Smooth muscle cell (in vitro differentiated cells): ENCODE data around the gene USP2. TPM values are rescaled to one million over a fixed set of nuclear protein-coding genes. Genes with fewer than 3 reads are reported as not detected.

ENCODE experiments used
- DNase-seq: peaks from one replicate; lab custom pipeline; 2025; ENCODE audit not compliant: unreplicated experiment; lab: John Stamatoyannopoulos, UW
- H2AFZ ChIP-seq: fragments of 200-600 bp; sonication (generic); 2 replicates; pipeline ENCODE4 v1.6.0; 2016; ENCODE audit warnings: antibody characterized with exemption, low read depth, mild to moderate bottlenecking
- H3F3A ChIP-seq: fragments of 200-600 bp; sonication (generic); 2 replicates; pipeline ENCODE4 v1.6.0; 2017; ENCODE audit warnings: antibody characterized with exemption, low read depth
- H3K27ac ChIP-seq: fragments of 200-600 bp; sonication (generic); 2 replicates; pipeline ENCODE4 v1.5.1; 2016; ENCODE audit warnings: low read depth, mild to moderate bottlenecking
- H3K27me3 ChIP-seq: fragments of 200-600 bp; sonication (generic); 2 replicates; pipeline ENCODE4 v1.6.1; 2016; ENCODE audit warnings: low read depth, mild to moderate bottlenecking
- H3K36me3 ChIP-seq: fragments of 200-600 bp; sonication (generic); 2 replicates; pipeline ENCODE4 v1.5.1; 2016; ENCODE audit warnings: low read depth
- H3K4me1 ChIP-seq: fragments of 200-600 bp; sonication (generic); 2 replicates; pipeline ENCODE4 v1.5.1; 2016; ENCODE audit warnings: low read depth
- H3K4me2 ChIP-seq: fragments of 200-600 bp; sonication (generic); 2 replicates; pipeline ENCODE4 v1.6.0; 2016; ENCODE audit warnings: mild to moderate bottlenecking
- H3K4me3 ChIP-seq: fragments of 200-600 bp; sonication (generic); 2 replicates; pipeline ENCODE4 v1.5.1; 2016; ENCODE audit warnings: mild to moderate bottlenecking
- H3K79me2 ChIP-seq: fragments of 200-600 bp; sonication (generic); 2 replicates; pipeline ENCODE4 v1.6.0; 2016; ENCODE audit warnings: low read depth, mild to moderate bottlenecking
- H3K9ac ChIP-seq: fragments of 200-600 bp; sonication (generic); 2 replicates; pipeline ENCODE4 v1.6.0; 2016; ENCODE audit warnings: low read depth
- H3K9me3 ChIP-seq: fragments of 200-600 bp; sonication (generic); replicated peaks from 2 replicates; pipeline ENCODE4 v1.5.1; 2016; ENCODE audit warnings: low read depth
- H4K20me1 ChIP-seq: fragments of 200-600 bp; sonication (generic); 2 replicates; pipeline ENCODE4 v1.6.0; 2016; ENCODE audit warnings: low read depth
- whole genome bisulfite sequencing: methylation state at CpG from one replicate; pipeline ENCODE4 v1.1.7; 2016; ENCODE audit warnings: low lambda C conversion rate; 5-methylcytosine and 5-hydroxymethylcytosine counted together
- polyA plus RNA-seq: library from polyadenylated mRNA; unstranded; fragments of >200 nt; fragmentation: Nextera tagmentation; extraction: Ambion mirVana; gene quantifications from 2 replicates; pipeline ENCODE4 v1.2.1, GENCODE V29; 2016
- total RNA-seq: library from RNA; depleted of rRNA; stranded (reverse); fragments of >200 nt; gene quantifications from 2 replicates; pipeline ENCODE4 v1.2.3, GENCODE V29; 2014
- TF ChIP-seq, protein P1 (sequence below): fragments of 200-600 bp; sonication (generic); IDR thresholded peaks from 2 replicates; pipeline ENCODE4 v1.5.1; 2017; ENCODE audit warnings: borderline replicate concordance, mild to moderate bottlenecking, antibody characterized with exemption; ENCODE audit not compliant: insufficient read depth, poor library complexity, severe bottlenecking

Gene USP2
- total and polyA plus RNA-seq, 2 experiments from 2014 or later, result 0.25 to 1.4 TPM

GRCh38 chr11:119417726-119418540 lies 36.4 kb upstream of the USP2 start:
- no peak for DNase-seq

GRCh38 chr11:119416606-119417580 lies 35.4 kb upstream of the USP2 start:
- Histone ChIP-seq H3F3A (peaks cover 5% of the 10 kb centered on the region), H3K9me3 (no peaks in the 10 kb centered on the region), H3K36me3 (no peaks in the 10 kb centered on the region), H3K79me2 (peaks cover 25% of the 10 kb centered on the region), H3K27ac (peak overlapping the region; percentile 99), H4K20me1 (peaks cover 27% of the 10 kb centered on the region), H3K4me3 (no peak overlapping the region), H2AFZ (no peak overlapping the region), H3K27me3 (no peaks in the 10 kb centered on the region), H3K4me1 (peaks cover 16% of the 10 kb centered on the region), H3K9ac (peak overlapping the region; percentile 93), H3K4me2 (peak overlapping the region; percentile 82)
- TF ChIP-seq, protein P1, sequence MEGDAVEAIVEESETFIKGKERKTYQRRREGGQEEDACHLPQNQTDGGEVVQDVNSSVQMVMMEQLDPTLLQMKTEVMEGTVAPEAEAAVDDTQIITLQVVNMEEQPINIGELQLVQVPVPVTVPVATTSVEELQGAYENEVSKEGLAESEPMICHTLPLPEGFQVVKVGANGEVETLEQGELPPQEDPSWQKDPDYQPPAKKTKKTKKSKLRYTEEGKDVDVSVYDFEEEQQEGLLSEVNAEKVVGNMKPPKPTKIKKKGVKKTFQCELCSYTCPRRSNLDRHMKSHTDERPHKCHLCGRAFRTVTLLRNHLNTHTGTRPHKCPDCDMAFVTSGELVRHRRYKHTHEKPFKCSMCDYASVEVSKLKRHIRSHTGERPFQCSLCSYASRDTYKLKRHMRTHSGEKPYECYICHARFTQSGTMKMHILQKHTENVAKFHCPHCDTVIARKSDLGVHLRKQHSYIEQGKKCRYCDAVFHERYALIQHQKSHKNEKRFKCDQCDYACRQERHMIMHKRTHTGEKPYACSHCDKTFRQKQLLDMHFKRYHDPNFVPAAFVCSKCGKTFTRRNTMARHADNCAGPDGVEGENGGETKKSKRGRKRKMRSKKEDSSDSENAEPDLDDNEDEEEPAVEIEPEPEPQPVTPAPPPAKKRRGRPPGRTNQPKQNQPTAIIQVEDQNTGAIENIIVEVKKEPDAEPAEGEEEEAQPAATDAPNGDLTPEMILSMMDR, result no peak
- DNase-seq, result no peak
- WGBS, result 75% methylated on average over 16 of the region's 16 CpGs

More at GRCh38 chr11:119417726-119418540, 36.4 kb upstream of the USP2 start:
- Histone ChIP-seq H3K4me3 (no peak overlapping the region), H3K4me2 (peak overlapping the region; percentile 82), H3K4me1 (peaks cover 16% of the 10 kb centered on the region), H3K36me3 (no peaks in the 10 kb centered on the region), H3F3A (peaks cover 5% of the 10 kb centered on the region), H3K27ac (peak overlapping the region; percentile 99), H3K27me3 (no peaks in the 10 kb centered on the region), H3K9me3 (no peaks in the 10 kb centered on the region), H4K20me1 (peaks cover 30% of the 10 kb centered on the region), H3K9ac (peak overlapping the region; percentile 93), H3K79me2 (peaks cover 29% of the 10 kb centered on the region), H2AFZ (no peak overlapping the region)
- TF ChIP-seq, protein P1, result no peak
- WGBS, result 54% methylated on average over 19 of the region's 19 CpGs

GRCh38 chr11:119415966-119416365 lies 34.5 kb upstream of the USP2 start:
- Histone ChIP-seq H3K36me3 (no peaks in the 10 kb centered on the region), H2AFZ (no peak overlapping the region), H3K9ac (no peak overlapping the region), H3K9me3 (no peaks in the 10 kb centered on the region), H4K20me1 (peaks cover 18% of the 10 kb centered on the region), H3K79me2 (peaks cover 16% of the 10 kb centered on the region), H3K27me3 (no peaks in the 10 kb centered on the region), H3F3A (peaks cover 5% of the 10 kb centered on the region), H3K4me1 (peaks cover 7% of the 10 kb centered on the region), H3K4me2 (no peak overlapping the region), H3K4me3 (no peak overlapping the region), H3K27ac (no peak overlapping the region)
- 96% methylated on average over 10 of the region's 10 CpGs for WGBS
- no peak for DNase-seq
- TF ChIP-seq, protein P1, result no peak
